Thyroid gland (tissue), 4 donors: ENCODE measurements around the gene CDK5. TPM values are rescaled to one million over a fixed set of nuclear protein-coding genes. Genes with fewer than 3 reads are reported as not detected.
"Not testable (repeated sequence)": the region's sequence is repeated elsewhere in the genome, so short reads cannot be mapped to it uniquely, and the experiment has no call there.

Experiments
- DNase-seq, 2 donors: peaks; one replicate each; pipeline ENCODE4 v3.0.0-alpha.2; 2019
- H3K27ac ChIP-seq, 3 donors: fragments of 200-600 bp; sonication (generic); 1 replicate in 2 of 3; 2 replicates in 1 of 3; pipeline ENCODE4 v1.5.1; 2016 to 2019; ENCODE audit warnings: mild to moderate bottlenecking in 1 of 3, moderate library complexity in 1 of 3
- H3K27me3 ChIP-seq: fragments of 200-600 bp; sonication (generic); one replicate; pipeline ENCODE4 v1.5.1; 2019
- H3K36me3 ChIP-seq, 2 donors: fragments of 200-600 bp; sonication (generic); one replicate each; pipeline ENCODE4 v1.5.1; 2016 to 2019
- H3K4me1 ChIP-seq, 2 donors: fragments of 200-600 bp; sonication (generic); one replicate each; pipeline ENCODE4 v1.5.1; 2017 to 2019
- H3K4me3 ChIP-seq, 3 donors: fragments of 200-600 bp; sonication (generic); replicated peaks in 1 of 3; 1 replicate in 2 of 3; 2 replicates in 1 of 3; pipeline ENCODE4 v1.5.1; 2016; ENCODE audit warnings: mild to moderate bottlenecking in 1 of 3
- H3K9me3 ChIP-seq: fragments of 200-600 bp; sonication (generic); one replicate; pipeline ENCODE4 v1.5.1; 2017
- CTCF ChIP-seq, 6 experiments: fragments of 200-600 bp in 3 of 6; fragments of 450-650 bp in 3 of 6; sonication (generic) in 3 of 6; IDR thresholded peaks; one replicate each; pipeline ENCODE4 v1.5.1; 2016 to 2019; ENCODE audit warnings: antibody characterized with exemption in 6 of 6, mild to moderate bottlenecking in 2 of 6, inconsistent platforms in 1 of 6, moderate library complexity in 1 of 6
- POLR2A ChIP-seq, 2 donors: fragments of 450-650 bp; IDR thresholded peaks; one replicate each; pipeline ENCODE4 v1.6.1; 2017; ENCODE audit warnings: antibody characterized with exemption in 2 of 2, mild to moderate bottlenecking in 2 of 2, moderate library complexity in 1 of 2
- WGBS, 2 donors: methylation state at CpG; one replicate each; pipeline ENCODE4 v1.1.5; 2017; 5-methylcytosine and 5-hydroxymethylcytosine counted together
- intact Hi-C: fragments of 100-400 bp; cut with DNase I; formaldehyde crosslinking; loops from one replicate; pipeline ENCODE4 v1.15.1; 2023
- total RNA-seq, 4 donors: library from RNA; depleted of rRNA; stranded (reverse); fragments of >200 nt; gene quantifications; one replicate each; pipeline ENCODE4 v1.2.3, GENCODE V29; 2016

Gene CDK5
- total RNA-seq, 4 donors from 2014 or later = 5.3 to 17.4 (median 9.6) TPM

- Histone ChIP-seq H3K4me1 (peaks cover 0 to 13% of the 10 kb centered on the region in 2 donors), H3K9me3 (no peaks in the 10 kb centered on the region), H3K27me3 (no peaks in the 10 kb centered on the region), H3K36me3 (peaks cover 0 to 3% of the 10 kb centered on the region in 2 donors), H3K4me3 (no peak overlapping the region), H3K27ac (no peak overlapping the region)
- peak; percentile 29 to 44 for DNase-seq
- intact Hi-C loops = no loop called here
- 49 to 53% methylated on average over 11 to 13 of the region's 14 CpGs for WGBS, 2 donors
- no peak for TF ChIP-seq CTCF (IDR thresholded peaks at IDR 0.05)
- TF ChIP-seq POLR2A (IDR thresholded peaks at IDR 0.05) = no peak
Observed at GRCh38 chr7:151046603-151047573, 10.8 kb downstream of the CDK5 start.

- Histone ChIP-seq H3K36me3 (peaks cover 0 to 3% of the 10 kb centered on the region in 2 donors), H3K9me3 (no peaks in the 10 kb centered on the region), H3K27ac (no peak overlapping the region), H3K4me1 (peaks cover 0 to 10% of the 10 kb centered on the region in 2 donors), H3K4me3 (no peak overlapping the region), H3K27me3 (no peaks in the 10 kb centered on the region)
- 88 to 93% methylated on average over 9 of the region's 9 CpGs for WGBS, 2 donors
- TF ChIP-seq CTCF (IDR thresholded peaks at IDR 0.05) = no peak
- TF ChIP-seq POLR2A (IDR thresholded peaks at IDR 0.05) = no peak
- DNase-seq = no peak
- intact Hi-C loops = no loop called here
Observed at GRCh38 chr7:151045967-151046366, 11.7 kb downstream of the CDK5 start.

GRCh38 chr7:151045262-151045661, 12.4 kb downstream of the CDK5 start:
- Histone ChIP-seq H3K4me3 (no peak overlapping the region), H3K4me1 (peaks cover 0 to 7% of the 10 kb centered on the region in 2 donors), H3K9me3 (no peaks in the 10 kb centered on the region), H3K27me3 (no peaks in the 10 kb centered on the region), H3K27ac (no peak overlapping the region), H3K36me3 (peaks cover 0 to 3% of the 10 kb centered on the region in 2 donors)
- DNase-seq = no peak
- TF ChIP-seq POLR2A (IDR thresholded peaks at IDR 0.05) = no peak
- TF ChIP-seq CTCF (IDR thresholded peaks at IDR 0.05) = no peak
- intact Hi-C loops = no loop called here
- WGBS, 2 donors = 82 to 84% methylated on average over 6 to 9 of the region's 11 CpGs

GRCh38 chr7:151043959-151044358, 13.7 kb downstream of the CDK5 start:
- Histone ChIP-seq H3K27me3 (no peaks in the 10 kb centered on the region), H3K4me3 (no peak overlapping the region), H3K4me1 (peaks cover 0 to 17% of the 10 kb centered on the region in 2 donors), H3K9me3 (no peaks in the 10 kb centered on the region), H3K27ac (no peak overlapping the region), H3K36me3 (peaks cover 0 to 3% of the 10 kb centered on the region in 2 donors)
- no peak for DNase-seq
- intact Hi-C loops = no loop called here
- TF ChIP-seq CTCF (IDR thresholded peaks at IDR 0.05) (no peak), POLR2A (IDR thresholded peaks at IDR 0.05) (no peak)
- WGBS, 2 donors = 92% methylated on average over 13 to 20 of the region's 20 CpGs

- intact Hi-C loops = not testable (repeated sequence)
- 91 to 95% methylated on average over 10 of the region's 10 CpGs for WGBS, 2 donors
Observed at GRCh38 chr7:151043449-151043848, 14.2 kb downstream of the CDK5 start.

More at GRCh38 chr7:151043449-151043848, 14.2 kb downstream of the CDK5 start:
- not testable (repeated sequence) for H3K4me3 ChIP-seq, H3K27me3 ChIP-seq, H3K9me3 ChIP-seq, H3K36me3 ChIP-seq, DNase-seq, H3K27ac ChIP-seq
- peaks cover 0 to 22% of the 10 kb centered on the region in 2 donors for H3K4me1 ChIP-seq
